OCI-M1 (cell line): ENCODE measurements around the gene AMN1.
"Not testable (repeated sequence)": the region's sequence is repeated elsewhere in the genome, so short reads cannot be mapped to it uniquely, and the experiment has no call there.

Source experiments
- DNase-seq: peaks from one replicate; lab custom pipeline; 2025; lab: John Stamatoyannopoulos, UW

AMN1 gene

DNA sequence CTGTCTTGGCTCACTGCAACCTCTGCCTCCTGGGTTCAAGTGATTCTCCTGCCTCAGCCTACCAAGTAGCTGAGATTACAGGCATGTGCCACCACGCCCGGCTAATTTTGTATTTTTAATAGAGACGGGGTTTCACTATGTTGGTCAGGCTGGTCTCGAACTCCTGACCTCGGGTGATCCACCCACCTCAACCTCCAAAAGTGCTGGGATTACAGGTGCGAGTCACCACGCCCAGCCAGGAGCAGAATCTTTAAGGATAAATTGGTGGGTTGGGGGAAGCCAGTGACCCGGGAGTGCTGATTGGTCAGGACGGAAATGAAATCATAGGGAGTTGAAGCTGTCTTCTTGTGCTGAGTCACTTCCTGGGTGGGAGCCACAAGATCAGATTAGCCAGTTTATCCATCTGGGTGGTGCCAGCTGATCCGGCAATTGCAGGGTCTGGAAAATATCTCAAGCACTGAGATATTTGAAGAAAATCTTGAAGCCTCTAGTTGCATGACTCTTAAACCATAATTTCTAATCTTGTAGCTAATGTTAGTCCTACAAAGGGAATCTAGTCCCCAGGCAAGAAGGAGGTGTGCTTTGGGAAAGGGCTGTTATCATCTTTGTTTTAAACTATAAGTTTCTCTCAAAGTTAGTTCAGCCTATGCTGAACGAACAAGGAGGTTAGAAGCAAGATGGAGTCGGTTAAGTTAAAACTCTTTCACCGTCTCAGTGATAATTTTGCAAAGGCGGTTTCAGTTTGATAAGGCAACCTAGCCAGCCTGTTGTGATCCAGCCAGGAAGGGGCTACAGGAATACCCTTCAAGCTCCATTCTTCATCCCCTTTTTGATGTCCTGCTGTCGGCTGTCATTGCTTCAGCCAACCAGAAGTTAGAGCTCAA is 5.0 kb upstream of the AMN1 start:
- peak; percentile 73 for DNase-seq

DNA sequence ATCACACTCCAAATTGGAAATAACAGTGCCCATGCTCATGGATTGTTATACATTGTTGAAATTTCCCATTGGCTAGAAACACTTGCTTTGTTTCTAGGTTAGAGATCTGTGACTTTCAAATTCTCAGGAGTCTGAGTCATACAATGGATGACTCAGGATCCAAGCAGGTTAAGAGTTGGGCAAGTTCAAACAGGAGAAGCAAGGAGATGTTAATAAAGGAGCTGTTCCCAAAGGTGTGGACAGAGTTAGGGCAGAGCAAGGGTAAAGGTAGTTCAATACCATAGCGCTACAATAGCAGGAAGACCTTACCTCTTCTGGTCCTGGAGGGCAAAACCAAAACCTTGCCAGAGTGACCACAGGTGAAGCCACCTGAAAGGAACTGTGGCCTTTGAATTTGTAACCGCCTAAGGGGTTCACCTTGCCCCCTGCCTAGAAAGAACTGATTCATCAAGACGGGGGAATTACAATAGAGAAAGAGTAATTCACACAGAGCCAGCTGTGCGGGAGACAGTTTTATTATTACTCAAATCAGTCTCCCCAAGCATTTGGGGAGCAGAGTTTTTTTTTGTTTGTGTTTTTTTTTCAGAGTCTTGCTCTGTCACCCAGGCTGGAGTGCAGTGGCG is 4.2 kb upstream of the AMN1 start:
- peak; percentile 57 for DNase-seq

DNA sequence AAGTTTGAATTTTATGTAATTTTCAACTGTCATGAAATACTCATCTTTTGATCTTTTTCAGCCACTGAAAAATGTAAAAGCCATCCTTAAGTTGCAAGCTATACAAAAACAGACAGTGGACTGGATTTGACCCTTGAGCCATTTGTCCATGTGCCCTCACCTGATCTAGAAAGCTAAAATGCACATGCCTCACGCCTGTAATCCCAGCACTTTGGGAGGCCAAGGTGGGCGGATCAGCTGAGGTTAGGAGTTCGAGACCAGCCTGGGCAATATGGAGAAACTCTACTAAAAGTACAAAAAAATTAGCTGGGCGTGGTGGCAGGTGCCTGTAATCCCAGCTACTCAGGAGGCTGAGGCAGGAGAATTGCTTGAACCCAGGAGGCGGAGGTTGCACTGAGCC is 2.4 kb upstream of the AMN1 start:
- DNase-seq: not testable (repeated sequence)

DNA sequence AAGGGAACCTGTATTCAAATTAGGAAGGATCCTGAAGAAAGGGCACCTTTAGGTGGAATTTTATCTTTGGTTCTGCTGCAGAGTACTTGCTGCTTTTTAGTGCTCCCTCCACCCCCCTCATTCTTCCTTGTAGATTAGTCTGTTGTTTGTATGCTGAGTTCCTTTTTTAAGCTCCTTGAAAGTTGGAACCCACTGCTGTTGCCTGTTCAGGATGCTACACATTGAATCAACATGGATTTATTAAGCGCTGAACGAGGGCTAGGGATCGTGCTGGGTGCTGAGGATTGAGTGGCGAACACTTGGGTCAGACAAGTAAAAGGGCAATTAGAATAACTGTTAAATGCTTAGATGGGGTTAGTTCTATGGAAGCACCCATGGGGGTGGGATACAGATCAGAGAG is 884 bp upstream of the AMN1 start:
- peak; percentile 74 for DNase-seq

DNA sequence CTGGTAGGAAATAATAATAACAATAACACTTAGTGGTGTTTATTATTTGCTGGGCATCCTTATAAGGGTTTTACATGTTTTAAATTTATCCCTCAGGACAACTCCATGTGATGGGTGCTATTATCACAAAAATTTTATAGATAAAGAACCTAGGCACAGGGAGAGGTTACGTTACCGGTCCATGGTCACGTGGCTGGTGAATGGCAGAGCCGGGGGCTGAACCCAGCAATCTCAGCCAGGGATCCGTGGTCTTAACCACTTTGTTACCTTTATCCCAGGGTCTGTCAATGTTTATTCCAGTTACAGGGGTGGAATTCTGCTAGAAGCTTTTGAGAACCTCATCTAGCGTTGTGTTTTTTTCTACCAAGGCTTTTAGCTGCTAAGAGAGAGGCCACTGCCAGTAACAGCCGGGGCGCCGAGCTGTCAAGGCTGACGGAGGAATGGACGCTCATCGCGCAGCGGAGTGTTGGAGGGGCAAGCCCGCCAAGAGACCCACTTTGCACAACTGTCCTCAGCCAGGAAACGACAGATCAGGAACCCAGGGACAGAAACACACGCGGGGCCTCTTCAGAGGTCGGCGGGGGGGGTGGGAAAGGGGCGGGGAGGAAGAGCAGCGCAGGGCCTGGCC is 418 bp downstream of the AMN1 start:
- peak; percentile 80 for DNase-seq

DNA sequence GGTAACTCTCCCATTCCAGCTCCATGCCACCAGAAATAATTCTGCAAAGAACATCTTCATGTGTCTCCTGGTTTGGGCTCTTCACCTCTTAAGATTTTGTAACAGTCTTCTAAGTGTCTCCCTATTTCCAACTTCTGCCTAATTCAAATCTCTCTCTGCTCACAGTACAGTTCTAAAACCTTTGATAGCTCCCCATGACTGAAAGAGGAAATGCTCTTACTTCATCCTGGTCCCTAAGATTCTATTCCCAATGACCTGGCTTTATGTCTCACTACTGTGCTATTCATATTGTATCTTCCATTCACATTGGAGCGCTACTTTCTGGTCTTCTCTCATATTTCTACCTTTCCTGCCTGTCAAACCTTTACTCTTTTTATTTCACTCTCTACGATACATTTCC is 1.6 kb downstream of the AMN1 start:
- no peak for DNase-seq

DNA sequence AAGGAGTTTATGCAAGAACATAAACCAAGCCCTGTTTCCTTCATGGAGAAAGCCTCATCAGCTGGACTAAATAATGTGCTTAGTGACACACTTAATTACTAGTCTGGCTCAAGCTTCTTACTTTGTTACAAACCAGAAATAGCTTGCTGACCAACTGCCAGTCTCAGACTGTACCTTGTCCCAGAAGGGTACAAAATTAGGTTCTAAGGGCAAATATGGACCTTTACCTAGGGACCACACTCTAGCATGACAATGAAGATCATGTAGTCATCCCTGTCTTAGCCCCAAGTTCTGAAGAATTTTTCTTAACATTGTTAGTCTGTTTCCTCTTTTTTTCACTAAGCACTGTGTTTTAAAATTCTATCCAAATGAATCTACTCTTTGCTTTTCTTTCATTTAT is 2.2 kb downstream of the AMN1 start:
- DNase-seq: no peak

DNA sequence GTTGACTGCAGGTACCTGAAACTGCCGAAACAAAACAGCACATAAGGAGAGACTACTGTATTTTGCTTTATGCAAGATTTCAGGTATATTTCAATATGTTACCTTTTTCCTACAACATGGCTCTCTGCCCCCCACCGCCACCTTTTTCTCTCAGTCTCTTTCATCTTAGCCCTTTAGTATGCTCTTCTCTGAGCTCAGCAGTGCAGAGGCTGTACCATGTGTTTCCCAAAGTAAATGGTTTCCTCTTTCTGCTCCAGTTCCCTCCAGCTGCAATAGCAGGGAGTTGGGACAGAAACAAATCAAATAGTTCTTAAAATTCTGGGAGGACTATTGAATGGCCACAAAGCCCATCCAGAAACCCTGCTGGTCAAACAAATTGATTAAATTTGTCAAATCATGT is 4.3 kb downstream of the AMN1 start:
- peak; percentile 18 for DNase-seq

DNA sequence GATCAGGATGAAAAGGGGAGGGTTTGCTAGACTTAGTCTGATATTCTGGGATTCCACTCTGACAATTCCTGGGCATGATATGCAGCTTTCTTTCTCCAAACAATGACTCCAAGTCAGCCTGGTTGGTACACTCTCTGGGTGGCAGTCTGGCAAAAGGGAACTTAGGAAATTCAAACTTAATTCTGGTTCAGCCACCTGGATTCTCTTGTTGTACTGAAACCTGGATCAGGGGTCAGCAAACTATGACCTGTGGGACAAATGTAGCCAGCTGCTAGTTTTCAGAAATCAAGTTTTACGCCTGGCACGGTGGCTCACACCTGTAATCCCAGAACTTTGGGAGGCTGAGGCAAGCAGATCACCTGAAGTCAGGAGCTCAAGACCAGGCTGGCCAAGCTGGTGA is 6.2 kb downstream of the AMN1 start:
- no peak for DNase-seq

DNA sequence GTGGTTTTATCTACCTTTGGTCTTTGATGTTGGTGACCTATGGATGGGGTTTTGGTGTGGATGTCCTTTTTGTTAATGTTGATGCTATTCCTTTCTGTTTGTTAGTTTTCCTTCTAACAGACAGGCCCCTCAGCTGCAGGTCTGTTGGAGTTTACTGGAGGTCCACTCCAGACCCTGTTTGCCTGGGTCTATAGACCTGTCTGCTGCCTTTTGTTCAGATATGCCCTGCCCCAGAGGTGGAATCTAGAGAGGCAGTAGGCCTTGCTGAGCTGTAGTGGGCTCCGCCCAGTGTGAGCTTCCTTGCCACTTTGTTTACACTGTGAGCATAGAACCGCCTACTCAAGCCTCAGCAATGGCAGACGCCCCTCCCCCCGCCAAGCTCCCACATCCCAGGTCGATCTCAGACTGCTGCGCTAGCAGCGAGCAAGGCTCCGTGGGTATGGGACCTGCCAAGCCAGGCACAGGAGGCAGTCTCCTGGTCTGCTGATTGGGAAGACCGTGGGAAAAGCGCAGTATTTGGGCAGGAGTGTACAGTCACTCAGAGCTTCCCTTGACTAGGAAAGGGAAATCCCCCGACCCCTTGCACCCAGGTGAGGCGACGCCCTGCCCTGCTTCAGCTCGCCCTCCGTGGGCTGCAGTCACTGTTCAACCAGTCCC is 10.2 kb downstream of the AMN1 start:
- DNase-seq: not testable (repeated sequence)

DNA sequence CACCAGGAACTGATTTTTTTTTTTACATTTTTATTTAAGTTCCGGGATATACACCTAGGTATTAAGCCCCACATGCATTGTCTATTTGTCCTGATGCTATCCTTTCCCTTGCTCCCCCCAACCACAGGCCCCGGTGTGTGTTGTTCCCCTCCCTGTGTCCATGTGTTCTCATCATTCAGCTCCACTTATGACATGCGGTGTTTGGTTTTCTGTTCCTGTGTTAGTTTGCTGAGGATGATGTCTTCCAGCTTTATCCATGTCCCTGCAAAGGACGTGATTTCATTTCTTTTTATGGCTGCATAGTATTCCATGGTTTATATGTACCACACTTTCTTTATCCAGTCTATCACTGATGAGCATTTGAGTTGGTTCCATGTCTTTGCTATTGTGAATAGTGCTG is 11.8 kb downstream of the AMN1 start:
- not testable (repeated sequence) for DNase-seq

DNA sequence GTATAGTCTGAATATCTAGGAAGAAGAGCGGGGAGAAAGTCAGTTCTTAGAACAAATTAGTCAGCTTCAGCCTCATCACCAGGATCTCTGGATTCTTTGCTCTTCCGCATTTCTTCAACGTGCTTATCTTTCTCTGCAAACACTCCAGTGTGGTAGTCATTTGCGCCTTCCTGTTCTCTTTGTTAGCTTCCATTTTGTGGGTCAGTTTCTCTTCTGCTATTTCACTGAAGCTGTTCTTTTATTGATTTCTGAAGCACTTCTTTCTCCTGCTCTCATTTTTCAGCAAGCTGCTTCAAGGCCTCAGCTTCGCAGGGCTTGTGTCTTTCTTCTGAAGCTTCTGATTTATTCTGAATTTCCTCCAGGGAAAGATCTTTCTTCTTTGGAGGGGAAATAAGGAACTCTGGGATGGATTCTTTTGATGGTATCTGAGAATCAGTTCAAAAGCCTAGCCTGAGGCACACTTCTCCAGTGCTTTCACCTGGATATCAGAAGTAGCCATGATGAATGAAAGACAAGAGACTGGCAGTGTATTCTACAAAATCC is 13.5 kb downstream of the AMN1 start:
- peak; percentile 96 for DNase-seq

DNA sequence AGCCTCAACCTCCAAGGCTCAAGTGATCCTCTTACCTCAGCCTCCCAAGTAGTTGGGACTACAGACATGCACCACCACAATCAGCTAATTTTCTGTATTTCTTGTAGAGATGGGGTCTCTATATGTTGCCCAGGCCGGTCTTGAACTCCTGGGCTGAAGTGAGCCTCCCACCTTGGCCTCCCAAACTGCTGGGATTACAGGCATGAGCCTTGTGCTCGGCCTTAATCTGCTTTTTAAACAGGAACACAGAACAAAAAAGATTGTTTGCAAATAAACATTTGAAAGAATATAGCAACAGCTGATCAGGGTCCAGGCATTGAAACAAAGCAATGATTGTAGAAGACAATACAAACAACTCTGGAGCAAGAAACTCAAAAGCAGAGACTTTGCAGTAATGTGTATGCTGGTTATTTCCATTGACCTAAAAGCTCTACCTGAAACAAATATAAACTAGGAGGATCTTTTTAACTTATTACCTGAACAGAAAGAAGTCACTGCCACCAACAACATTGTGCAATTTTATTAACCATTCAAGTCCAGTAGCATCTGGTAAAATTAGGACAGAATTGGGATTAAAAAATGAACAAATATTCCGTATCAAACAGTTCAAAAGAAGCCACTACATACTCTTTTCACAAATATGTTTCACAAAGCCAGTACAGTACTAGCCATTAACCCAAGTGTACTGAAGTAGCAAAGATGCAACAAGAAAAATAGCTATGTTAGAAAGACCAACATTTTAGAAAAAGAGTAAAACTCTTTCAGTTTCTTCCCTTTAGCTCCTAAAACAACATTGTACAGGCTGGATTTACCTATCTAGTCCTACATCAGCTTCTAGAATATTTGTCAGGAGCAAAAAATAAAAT is 14.2 kb downstream of the AMN1 start:
- DNase-seq: no peak

DNA sequence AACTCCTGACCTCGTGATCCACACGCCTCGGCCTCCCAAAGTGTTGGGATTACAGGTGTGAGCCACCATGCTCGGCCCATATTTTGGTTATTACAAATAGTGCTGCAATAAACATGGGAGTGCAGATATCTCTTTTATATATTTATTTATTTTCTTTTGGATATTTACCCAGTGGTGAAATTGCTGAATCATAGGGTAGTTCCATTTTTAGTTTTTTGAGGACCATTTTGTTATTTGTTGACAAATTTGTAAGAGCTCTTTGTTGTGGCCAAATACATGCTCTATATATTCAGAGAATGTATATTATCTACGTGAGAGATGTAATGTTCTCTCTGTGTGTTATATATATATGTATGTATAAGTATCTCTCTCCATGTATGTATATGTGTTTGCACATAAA is 15.9 kb downstream of the AMN1 start:
- no peak for DNase-seq

DNA sequence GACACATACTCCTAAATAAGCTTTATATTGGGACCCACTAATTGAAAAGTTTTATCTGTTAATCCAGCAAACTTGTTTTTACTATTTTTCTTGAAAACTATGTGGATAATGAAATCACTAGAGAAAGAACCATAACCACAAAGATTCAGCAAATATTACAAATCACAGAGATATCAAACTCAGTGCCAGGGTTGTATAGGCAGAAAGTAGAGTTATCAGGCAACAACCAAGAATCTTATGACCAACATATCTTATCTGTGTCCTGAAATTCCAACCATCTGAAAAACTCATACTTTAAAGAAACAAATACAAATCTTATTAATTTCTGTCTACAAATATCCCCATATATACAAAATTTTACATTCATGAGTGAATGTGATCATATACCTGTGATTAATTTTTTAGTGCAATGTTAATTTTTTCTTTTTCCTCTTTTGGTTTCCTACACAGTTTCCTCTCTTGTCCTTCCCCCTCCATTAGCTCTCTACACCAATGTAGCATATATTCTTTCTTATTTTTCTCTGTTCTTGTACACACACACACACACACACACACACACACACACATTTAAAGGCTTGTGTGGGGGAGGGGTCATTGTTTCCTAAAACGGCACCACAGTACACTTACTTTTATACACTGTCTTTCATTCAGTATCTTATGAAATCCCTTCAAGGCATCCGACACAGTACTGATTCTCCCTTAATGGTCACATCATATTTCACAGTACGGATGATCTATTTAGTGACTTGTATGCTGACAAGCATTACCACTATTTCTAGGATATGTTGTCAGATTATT is 18.6 kb downstream of the AMN1 start:
- no peak for DNase-seq

DNA sequence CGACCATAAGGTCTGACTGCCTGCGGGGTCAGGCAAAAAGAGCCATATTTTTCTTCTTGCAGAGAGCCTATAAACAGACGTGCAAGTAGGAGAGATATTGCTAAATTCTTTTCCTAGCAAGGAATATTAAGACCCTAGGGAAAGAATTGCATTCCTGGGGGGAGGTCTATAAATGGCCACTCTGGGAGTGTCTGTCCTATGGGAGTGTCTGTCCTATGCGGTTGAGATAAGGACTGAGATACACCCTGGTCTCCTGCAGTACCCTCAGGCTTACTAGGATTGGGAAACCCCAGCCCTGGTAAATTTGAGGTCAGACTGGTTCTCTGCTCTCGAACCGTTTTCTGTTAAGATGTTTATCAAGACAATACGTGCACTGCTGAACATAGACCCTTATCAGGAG is 20.7 kb downstream of the AMN1 start:
- DNase-seq: peak; percentile 10

DNA sequence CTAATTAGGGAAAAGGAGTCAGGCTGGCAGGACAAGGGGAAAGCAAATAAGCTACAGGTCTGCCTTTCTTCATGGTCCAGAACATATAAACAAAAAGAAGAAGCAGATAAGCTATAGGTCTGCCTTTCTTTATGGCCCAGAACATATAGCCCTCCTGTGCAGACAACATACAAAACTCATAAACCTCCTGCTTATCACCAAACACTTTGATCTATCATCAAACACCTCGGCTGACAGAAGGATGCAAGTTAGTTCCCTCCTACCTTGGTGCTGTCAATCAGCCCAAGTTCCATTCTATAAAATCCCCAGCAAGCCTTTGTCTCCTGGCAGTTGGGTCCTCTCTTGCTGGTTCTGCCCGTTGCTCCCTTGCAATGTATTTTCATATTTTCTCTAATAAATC is 23.2 kb downstream of the AMN1 start:
- no peak for DNase-seq

DNA sequence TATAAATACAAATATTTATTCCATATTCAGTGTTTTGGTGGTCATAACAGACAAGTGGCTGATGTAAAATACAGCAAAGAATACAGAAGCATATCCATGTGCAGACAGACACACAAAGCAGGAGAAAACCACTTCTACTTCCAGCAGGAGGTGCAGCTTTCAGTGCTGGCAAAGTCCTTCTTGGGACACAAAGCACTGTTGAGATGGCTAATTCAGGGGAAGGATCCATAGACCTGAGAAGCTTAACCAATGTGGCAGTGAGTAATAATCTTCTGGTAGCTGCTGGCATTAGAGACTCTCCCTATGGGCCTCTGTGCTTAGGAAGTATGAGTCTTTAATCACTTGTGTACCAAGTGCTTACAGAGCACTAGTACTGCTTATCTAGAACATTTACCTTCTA is 26.8 kb downstream of the AMN1 start:
- peak; percentile 17 for DNase-seq

DNA sequence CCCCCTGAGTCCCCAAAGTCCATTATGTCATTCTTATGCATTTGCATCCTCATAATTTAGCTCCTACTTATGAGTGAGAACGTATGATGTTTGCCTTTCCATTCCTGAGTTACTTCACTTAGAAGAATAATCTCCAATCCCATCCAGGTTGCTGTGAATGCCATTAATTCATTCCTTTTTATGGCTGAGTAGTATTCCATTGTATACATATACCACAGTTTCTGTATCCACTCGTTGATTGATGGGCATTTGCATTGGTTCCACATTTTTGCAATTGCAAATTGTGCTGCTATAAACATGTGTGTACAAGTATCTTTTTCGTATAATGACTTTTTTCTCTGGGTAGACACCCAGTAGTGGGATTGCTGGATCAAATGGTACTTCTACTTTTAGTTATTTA is 38.9 kb downstream of the AMN1 start:
- DNase-seq: not testable (repeated sequence)

DNA sequence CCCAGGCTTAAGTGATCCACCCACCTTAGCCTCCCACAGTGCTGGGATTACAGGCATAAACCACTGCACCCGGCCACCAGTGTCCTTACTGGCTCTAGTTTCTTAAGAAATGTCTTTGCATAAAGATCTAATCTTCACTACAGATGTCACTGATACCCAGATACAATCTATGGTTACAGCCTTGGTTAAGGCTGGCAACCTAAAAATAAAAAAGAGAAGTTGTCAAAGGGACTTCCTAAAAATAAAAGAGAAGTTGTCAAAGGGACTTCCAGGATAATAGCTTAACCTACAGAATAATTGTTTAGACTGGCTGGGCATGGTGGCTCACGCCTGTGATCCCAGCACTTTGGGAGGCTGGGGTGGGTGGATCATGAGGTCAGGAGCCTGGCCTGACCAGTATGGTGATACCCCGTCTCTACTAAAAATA is 41.7 kb downstream of the AMN1 start:
- DNase-seq: peak; percentile 76

DNA sequence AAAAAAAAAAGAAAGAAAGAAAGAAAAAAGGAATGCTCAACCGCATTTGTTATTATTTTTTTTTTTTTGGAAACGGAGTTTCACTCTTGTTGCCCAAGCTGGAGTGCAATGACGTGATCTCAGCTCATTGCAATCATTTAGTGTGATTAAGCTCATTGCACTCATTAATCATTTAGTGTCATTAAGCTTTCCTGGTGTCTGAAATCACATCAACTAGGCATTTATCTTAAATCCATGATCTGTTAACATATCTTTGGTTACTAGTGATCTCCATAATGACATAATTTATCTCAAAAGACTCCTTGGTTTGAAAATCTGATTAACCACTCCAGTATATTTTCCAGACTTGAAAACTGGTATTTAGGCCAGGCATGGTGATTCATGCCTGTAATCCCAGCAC is 43.0 kb downstream of the AMN1 start:
- no peak for DNase-seq
